Stomach (tissue), 9 donors: ENCODE data around the gene SHISA5. TPM values are rescaled to one million over a fixed set of nuclear protein-coding genes. Genes with fewer than 3 reads are reported as not detected.

Source experiments
- DNase-seq, 2 donors: peaks; one replicate each; pipeline versions ENCODE4 v3.0.0 to v3.0.0-alpha.2; 2013 to 2019
- H3K27ac ChIP-seq, 5 donors: fragments of 200-600 bp in 4 of 5; sonication (generic) in 4 of 5; one replicate each; pipeline ENCODE4 v1.5.1; 2013 to 2019; ENCODE audit warnings: mild to moderate bottlenecking in 1 of 5, moderate library complexity in 1 of 5
- H3K27me3 ChIP-seq, 3 donors: fragments of 200-600 bp; sonication (generic); one replicate each; pipeline ENCODE4 v1.5.1; 2017 to 2019; ENCODE audit warnings: mixed run types in 1 of 3
- H3K36me3 ChIP-seq, 4 donors: fragments of 200-600 bp; sonication (generic); 1 replicate in 3 of 4; 2 replicates in 1 of 4; pipeline ENCODE4 v1.5.1; 2016 to 2019
- H3K4me1 ChIP-seq, 4 donors: fragments of 200-600 bp; sonication (generic); one replicate each; pipeline ENCODE4 v1.5.1; 2016 to 2019
- H3K4me3 ChIP-seq, 4 donors: fragments of 200-600 bp; sonication (generic) in 3 of 4; one replicate each; pipeline ENCODE4 v1.5.1; 2016 to 2019; ENCODE audit warnings: mild to moderate bottlenecking in 1 of 4
- H3K9me3 ChIP-seq, 4 donors: fragments of 200-600 bp; sonication (generic); one replicate each; pipeline ENCODE4 v1.5.1; 2016 to 2019
- EP300 ChIP-seq: sonication (generic); formaldehyde crosslinking; IDR thresholded peaks from one replicate; pipeline ENCODE4 v1.6.1; 2017; ENCODE audit warnings: antibody characterized with exemption
- POLR2A ChIP-seq, 4 donors: fragments of 450-650 bp; IDR thresholded peaks; one replicate each; pipeline ENCODE4 v1.6.1; 2016; ENCODE audit warnings: antibody characterized with exemption in 4 of 4, control low read depth in 2 of 4, mild to moderate bottlenecking in 1 of 4, moderate library complexity in 1 of 4
- POLR2AphosphoS5 ChIP-seq, 3 donors: sonication (generic); formaldehyde crosslinking; IDR thresholded peaks; one replicate each; pipeline ENCODE4 v1.6.1; 2016; ENCODE audit warnings: antibody characterized with exemption in 3 of 3
- WGBS, 5 donors: extraction: QIAGEN DNeasy Blood & Tissue Kit in 3 of 5; methylation state at CpG; one replicate each; pipeline versions ENCODE4 v1.1.5 to v1.1.7; 2013 to 2018; 5-methylcytosine and 5-hydroxymethylcytosine counted together
- intact Hi-C: fragments of 100-400 bp; cut with DNase I; formaldehyde crosslinking; loops from one replicate; pipeline ENCODE4 v1.15.1; 2023; ENCODE audit warnings: low total_unique reads
- polyA plus RNA-seq, 3 donors: library from polyadenylated mRNA; stranded (reverse); fragments of 200-250 nt; gene quantifications; one replicate each; pipeline ENCODE4 v1.2.3, GENCODE V29; 2013
- total RNA-seq, 5 donors: library from RNA; depleted of rRNA; stranded (reverse); fragments of >200 nt; gene quantifications; one replicate each; pipeline versions ENCODE4 v1.1.0 to v1.2.3, GENCODE V29; 2014 to 2016
- TF ChIP-seq, protein P1 (sequence below), 7 experiments: fragments of 450-650 bp in 4 of 7; fragments of 200-600 bp in 3 of 7; sonication (generic) in 3 of 7; IDR thresholded peaks; one replicate each; pipeline ENCODE4 v1.5.1; 2016 to 2019; ENCODE audit warnings: antibody characterized with exemption in 7 of 7, control low read depth in 2 of 7, mild to moderate bottlenecking in 1 of 7
- donor health status: healthy with polysubstance abuse.
- donor health status: Bipolar disorder and iron deficiency.
- donor health status: healthy.

SHISA5 gene
- total and polyA plus RNA-seq, 8 donors = 43.4 to 182 (median 58.1) TPM

DNA sequence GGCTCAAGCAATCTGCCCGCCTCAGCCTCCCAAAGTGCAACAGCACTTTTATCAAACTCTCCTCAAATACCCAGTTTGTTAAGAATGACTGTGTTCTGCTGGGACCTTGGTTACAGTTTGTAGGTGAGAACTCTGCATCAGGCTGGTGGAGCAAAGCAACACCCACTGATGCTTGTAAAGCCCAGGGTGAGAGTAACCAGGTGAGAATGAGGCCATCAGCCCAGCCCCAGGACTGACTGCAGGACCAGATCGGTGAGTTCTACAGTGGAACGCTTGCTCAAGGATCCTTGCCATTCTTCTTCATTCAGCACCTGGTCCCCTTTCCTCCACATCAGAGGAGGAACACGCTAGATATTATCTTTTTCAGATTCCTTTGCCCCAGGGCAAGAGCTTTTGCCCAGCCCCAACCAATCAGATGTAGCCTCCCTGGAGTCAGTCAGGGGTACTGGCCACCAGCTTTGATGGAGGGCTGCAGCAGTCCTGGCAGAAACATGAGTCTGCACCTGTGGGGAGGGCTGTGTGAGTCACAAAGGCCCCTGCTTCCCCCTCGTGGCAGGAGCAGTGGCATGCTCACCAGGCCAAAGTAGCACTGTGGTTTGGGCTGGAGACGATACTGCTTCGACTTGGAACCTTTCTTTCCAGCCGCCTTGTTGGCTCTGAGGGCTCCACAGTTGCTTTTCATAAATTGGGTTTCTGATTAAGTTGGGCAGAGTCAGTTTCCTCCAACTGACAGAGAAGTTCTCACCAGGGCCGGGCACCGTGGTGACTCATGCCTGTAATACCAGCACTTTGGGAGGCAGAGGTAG is 3.5 kb upstream of the SHISA5 start:
- intact Hi-C loops = no loop called here
- TF ChIP-seq POLR2AphosphoS5 (IDR thresholded peaks at IDR 0.05) = peak in 1 of 3 donors; percentile 42
- no peak for TF ChIP-seq POLR2A (IDR thresholded peaks at IDR 0.05)
- no peak for TF ChIP-seq EP300
- TF ChIP-seq, protein P1, sequence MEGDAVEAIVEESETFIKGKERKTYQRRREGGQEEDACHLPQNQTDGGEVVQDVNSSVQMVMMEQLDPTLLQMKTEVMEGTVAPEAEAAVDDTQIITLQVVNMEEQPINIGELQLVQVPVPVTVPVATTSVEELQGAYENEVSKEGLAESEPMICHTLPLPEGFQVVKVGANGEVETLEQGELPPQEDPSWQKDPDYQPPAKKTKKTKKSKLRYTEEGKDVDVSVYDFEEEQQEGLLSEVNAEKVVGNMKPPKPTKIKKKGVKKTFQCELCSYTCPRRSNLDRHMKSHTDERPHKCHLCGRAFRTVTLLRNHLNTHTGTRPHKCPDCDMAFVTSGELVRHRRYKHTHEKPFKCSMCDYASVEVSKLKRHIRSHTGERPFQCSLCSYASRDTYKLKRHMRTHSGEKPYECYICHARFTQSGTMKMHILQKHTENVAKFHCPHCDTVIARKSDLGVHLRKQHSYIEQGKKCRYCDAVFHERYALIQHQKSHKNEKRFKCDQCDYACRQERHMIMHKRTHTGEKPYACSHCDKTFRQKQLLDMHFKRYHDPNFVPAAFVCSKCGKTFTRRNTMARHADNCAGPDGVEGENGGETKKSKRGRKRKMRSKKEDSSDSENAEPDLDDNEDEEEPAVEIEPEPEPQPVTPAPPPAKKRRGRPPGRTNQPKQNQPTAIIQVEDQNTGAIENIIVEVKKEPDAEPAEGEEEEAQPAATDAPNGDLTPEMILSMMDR (IDR thresholded peaks at IDR 0.05) = peak in 5 of 7 experiments; percentile 40 to 78 (median 55)
- Histone ChIP-seq H3K4me3 (no peak overlapping the region), H3K27me3 (no peaks in the 10 kb centered on the region), H3K4me1 (peaks cover 19 to 36% (median 26%) of the 10 kb centered on the region in 4 donors), H3K36me3 (no peaks in the 10 kb centered on the region), H3K27ac (peak overlapping the region in 2 of 5 donors; percentile 30 to 51), H3K9me3 (no peaks in the 10 kb centered on the region)
- peak; percentile 76 to 85 for DNase-seq
- WGBS, 5 donors = 21 to 39% (median 27%) methylated on average over 10 of the region's 10 CpGs

DNA sequence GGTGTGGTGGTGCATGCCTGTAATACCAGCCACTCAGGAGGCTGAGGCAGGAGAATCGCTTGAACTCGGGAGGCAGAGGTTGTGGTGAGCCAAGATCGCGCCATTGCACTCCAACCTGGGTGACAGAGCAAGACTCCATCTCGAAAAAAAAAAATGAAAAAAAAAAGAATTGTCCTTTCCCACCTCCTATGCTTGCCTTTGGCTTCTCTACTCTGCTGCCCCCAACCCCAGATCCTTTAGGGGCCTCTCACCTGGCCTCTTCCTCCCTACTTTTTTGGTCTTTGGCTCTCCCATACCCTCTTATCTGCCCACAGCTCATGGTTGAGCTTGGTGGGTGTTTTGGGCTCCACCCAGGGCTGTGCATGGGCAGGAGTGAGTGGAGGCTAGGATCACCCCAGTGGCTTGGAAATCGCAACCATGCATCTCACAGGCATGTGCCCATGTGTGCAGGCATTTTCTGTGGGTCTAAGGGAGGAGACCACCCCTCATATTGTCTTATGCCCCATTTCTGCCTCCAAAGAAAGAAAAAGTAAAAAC is 2.1 kb upstream of the SHISA5 start:
- Histone ChIP-seq H3K4me1 (peaks cover 19 to 50% (median 29%) of the 10 kb centered on the region in 4 donors), H3K27ac (no peak overlapping the region), H3K36me3 (no peaks in the 10 kb centered on the region), H3K27me3 (no peaks in the 10 kb centered on the region), H3K4me3 (no peak overlapping the region), H3K9me3 (no peaks in the 10 kb centered on the region)
- intact Hi-C loops = no loop called here
- no peak for DNase-seq
- WGBS, 5 donors = 92 to 98% (median 96%) methylated on average over 6 of the region's 6 CpGs
- TF ChIP-seq EP300 (no peak), POLR2AphosphoS5 (IDR thresholded peaks at IDR 0.05) (no peak), POLR2A (IDR thresholded peaks at IDR 0.05) (no peak)
- TF ChIP-seq, protein P1 (IDR thresholded peaks at IDR 0.05) = no peak

DNA sequence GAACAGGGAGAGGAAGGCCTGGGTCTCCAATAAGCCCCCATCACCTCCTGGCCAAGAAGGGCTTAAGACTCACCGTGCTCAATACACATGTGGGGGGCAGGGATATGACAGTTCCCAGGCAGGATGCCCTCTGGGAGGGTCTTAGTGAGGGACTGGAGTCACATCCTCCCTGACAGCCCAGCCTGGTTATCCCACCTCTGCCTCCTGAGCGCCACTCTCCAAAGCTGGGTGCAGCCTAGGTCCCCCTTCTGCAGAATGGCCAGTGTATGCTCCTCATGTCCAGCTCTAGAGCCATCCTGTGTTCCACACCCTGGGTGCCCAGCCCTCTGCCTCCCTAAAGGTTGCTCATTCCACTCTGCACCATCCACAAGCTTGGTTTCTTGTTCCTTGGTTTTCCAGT is 1.2 kb upstream of the SHISA5 start:
- H3K4me3 ChIP-seq = no peak overlapping the region
- no peak for DNase-seq
- intact Hi-C loops = no loop called here
- H3K27me3 ChIP-seq = no peaks in the 10 kb centered on the region
- 76 to 89% (median 86%) methylated on average over 2 of the region's 2 CpGs for WGBS, 5 donors
- H3K9me3 ChIP-seq = no peaks in the 10 kb centered on the region
- H3K27ac ChIP-seq = peak overlapping the region in 4 of 5 donors; percentile 84 to 96 (median 92)
- H3K4me1 ChIP-seq = peaks cover 19 to 57% (median 29%) of the 10 kb centered on the region in 4 donors
- H3K36me3 ChIP-seq = peaks cover 0 to 9% (median 7%) of the 10 kb centered on the region in 4 donors
- TF ChIP-seq, protein P1 (IDR thresholded peaks at IDR 0.05) = no peak
- TF ChIP-seq POLR2AphosphoS5 (IDR thresholded peaks at IDR 0.05) = no peak
- TF ChIP-seq POLR2A (IDR thresholded peaks at IDR 0.05) = no peak
- no peak for TF ChIP-seq EP300

DNA sequence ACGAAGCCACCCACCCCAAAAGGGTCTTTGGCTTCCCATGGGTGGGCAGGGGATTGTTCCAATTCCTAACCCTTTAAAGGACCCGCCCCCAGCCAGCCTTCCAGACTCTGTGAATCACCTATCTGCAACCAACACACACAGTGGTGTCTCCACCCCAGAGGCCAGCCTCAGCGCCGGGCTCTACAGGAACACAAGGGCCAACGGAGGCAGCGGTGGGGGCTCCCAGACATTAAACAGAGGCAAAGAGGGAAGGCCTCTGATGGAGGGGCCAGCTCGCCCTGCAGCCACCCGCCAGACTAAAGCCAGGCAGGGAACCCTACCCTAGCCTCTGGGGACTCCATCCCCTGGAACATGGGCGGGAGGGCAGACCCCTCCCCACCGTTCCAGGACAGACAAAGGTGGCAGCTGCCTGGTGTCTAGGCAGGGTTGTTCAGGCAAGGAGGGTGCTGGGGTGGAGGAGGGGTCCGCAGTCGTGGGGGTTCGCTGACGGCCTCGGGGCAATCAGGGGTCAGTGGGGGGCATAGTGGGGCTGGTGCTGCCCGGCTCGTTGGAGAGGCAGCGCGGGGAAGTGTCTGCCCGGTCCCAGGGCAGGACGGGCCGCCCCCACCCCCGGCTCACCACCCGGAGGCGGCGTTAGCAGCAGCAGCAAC is 448 bp downstream of the SHISA5 start:
- intact Hi-C loops = no loop called here
- WGBS, 5 donors = 5 to 12% (median 10%) methylated on average over 8 to 26 of the region's 26 CpGs
- peak in 2 of 3 donors; percentile 43 to 56 for TF ChIP-seq POLR2AphosphoS5 (IDR thresholded peaks at IDR 0.05)
- TF ChIP-seq, protein P1 (IDR thresholded peaks at IDR 0.05) = no peak
- Histone ChIP-seq H3K4me3 (peak overlapping the region; percentile 57 to 73 (median 70)), H3K36me3 (peaks cover 0 to 23% (median 21%) of the 10 kb centered on the region in 4 donors), H3K9me3 (no peaks in the 10 kb centered on the region), H3K27ac (peak overlapping the region; percentile 84 to 96 (median 92)), H3K27me3 (no peaks in the 10 kb centered on the region), H3K4me1 (peaks cover 19 to 57% (median 29%) of the 10 kb centered on the region in 4 donors)
- DNase-seq = peak; percentile 54 to 63
